Activated CD8-positive, alpha-beta memory T cell treated with anti-CD3 and anti-CD28 coated beads, Interleukin-2, amount 50 U/mL, for 4 hours (primary cell): Measurements from ENCODE around the gene GALNT6.
"Not testable (repeated sequence)": the region's sequence is repeated elsewhere in the genome, so short reads cannot be mapped to it uniquely, and the experiment has no call there.

ENCODE experiments used
- DNase-seq: peaks from one replicate; pipeline ENCODE4 v3.0.0-alpha.2; 2020

GALNT6 gene

GRCh38 chr12:51351913-51352532 is 39.2 kb downstream of the GALNT6 start:
- DNase-seq = peak; percentile 26

GRCh38 chr12:51349026-51349425 is 42.2 kb downstream of the GALNT6 start:
- DNase-seq = no peak

- no peak for DNase-seq
Observed at GRCh38 chr12:51348116-51348515, 43.1 kb downstream of the GALNT6 start.

- no peak for DNase-seq
Observed at GRCh38 chr12:51346581-51346980, 44.6 kb downstream of the GALNT6 start, which contains the start of gene CELA1. CELA1 (minus strand) TSS chr12:51346679; CDS start chr12:51346638, 41 bp downstream.

GRCh38 chr12:51345681-51346080 is 45.5 kb downstream of the GALNT6 start:
- DNase-seq = no peak

GRCh38 chr12:51343201-51343600 is 48.0 kb downstream of the GALNT6 start:
- no peak for DNase-seq

- DNase-seq = no peak
Observed at GRCh38 chr12:51342416-51342815, 48.8 kb downstream of the GALNT6 start.

- DNase-seq = peak; percentile 75
Observed at GRCh38 chr12:51341251-51342007, 49.8 kb downstream of the GALNT6 start.

- DNase-seq = no peak
Observed at GRCh38 chr12:51339750-51340149, 51.5 kb downstream of the GALNT6 start.

- not testable (repeated sequence) for DNase-seq
Observed at GRCh38 chr12:51337336-51337735, 53.9 kb downstream of the GALNT6 start.

GRCh38 chr12:51335931-51336330 is 55.3 kb downstream of the GALNT6 start:
- DNase-seq = no peak

GRCh38 chr12:51334764-51335163 is 56.4 kb downstream of the GALNT6 start:
- no peak for DNase-seq

GRCh38 chr12:51333536-51333935 is 57.7 kb downstream of the GALNT6 start:
- DNase-seq = no peak

- DNase-seq = no peak
Observed at GRCh38 chr12:51330186-51330585, 61.0 kb downstream of the GALNT6 start.

GRCh38 chr12:51329742-51330141 is 61.5 kb downstream of the GALNT6 start:
- DNase-seq = no peak

GRCh38 chr12:51328587-51328986 is 62.6 kb downstream of the GALNT6 start:
- no peak for DNase-seq

- no peak for DNase-seq
Observed at GRCh38 chr12:51326698-51327439, 64.3 kb downstream of the GALNT6 start.

GRCh38 chr12:51324953-51325352 is 66.3 kb downstream of the GALNT6 start:
- DNase-seq = no peak

GRCh38 chr12:51323966-51324895 is 67.0 kb downstream of the GALNT6 start, which contains the start of gene BIN2:
BIN2 (minus strand) TSS chr12:51324174; CDS start chr12:51324102, 72 bp downstream.
- DNase-seq = peak; percentile 58

- peak; percentile 52 for DNase-seq
Observed at GRCh38 chr12:51323317-51323960, 67.8 kb downstream of the GALNT6 start.

- peak; percentile 26 for DNase-seq
Observed at GRCh38 chr12:51322452-51322851, 68.8 kb downstream of the GALNT6 start.

- no peak for DNase-seq
Observed at GRCh38 chr12:51321882-51322281, 69.3 kb downstream of the GALNT6 start.
